T-helper 2 cell (primary cell): ENCODE data around the gene PID1.

Experiments
- DNase-seq, 5 experiments: peaks; one replicate each; pipeline versions ENCODE4 v3.0.0 to v3.0.0-alpha.2; 2012 to 2022
- total RNA-seq, 2 donors: gene quantifications; one replicate each; lab custom pipeline; 2026; lab: John Stamatoyannopoulos, UW

PID1 gene, protein sequence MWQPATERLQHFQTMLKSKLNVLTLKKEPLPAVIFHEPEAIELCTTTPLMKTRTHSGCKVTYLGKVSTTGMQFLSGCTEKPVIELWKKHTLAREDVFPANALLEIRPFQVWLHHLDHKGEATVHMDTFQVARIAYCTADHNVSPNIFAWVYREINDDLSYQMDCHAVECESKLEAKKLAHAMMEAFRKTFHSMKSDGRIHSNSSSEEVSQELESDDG
- 0 reads per million in 2 donors for total RNA-seq

DNA sequence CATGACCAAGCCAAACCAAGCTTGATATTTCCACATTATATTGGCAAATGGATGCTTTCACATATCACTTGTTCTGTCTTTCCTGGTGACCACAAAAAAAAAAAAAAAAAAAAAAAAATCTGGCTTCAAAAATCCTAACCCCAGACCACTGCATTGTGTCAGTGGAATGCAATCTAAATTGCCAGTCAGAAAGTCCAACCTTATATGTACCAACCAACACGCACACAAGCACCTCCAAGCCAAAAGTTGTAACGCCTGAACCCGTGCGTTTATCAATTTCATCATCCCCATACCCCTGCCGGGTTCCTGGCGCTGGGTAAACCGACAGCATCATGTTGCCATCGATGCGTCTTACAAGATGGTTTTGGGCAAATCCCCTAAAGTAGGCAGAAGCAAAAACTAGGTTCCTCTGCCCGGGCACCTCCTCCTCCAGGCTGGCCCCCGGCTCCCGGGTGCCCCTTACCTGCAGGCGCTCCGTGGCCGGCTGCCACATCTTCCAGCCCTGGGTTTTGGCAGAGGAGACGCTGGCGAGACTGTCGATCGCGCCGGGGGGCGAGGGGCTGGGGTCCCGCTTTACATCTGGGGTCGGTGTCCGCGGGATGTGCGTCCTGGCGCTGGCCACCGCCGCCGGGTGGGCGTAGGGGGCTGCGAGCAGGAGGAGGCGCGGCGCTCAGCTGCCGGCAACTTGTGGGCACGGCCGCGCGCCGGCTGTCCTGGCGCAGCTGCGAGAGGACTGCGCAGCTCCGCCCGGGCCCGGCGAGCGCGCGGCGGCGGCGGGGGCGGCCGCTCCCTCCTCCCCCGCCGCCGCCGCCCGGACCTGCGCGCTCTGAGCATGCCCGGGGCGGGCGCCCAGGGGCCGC lies at the start of gene PID1:
TSS of gene PID1 (minus strand) at position 737 of the 860 bp plus-strand sequence. CDS start at position 493, 244 bp downstream.
- peak in 1 of 5 experiments; percentile 3 for DNase-seq

- no peak for DNase-seq
Measured at GRCh38 chr2:229319558-229319957, 48.5 kb upstream of the PID1 start.

- DNase-seq: no peak
Measured at GRCh38 chr2:229314117-229314516, 43.0 kb upstream of the PID1 start.

GRCh38 chr2:229313591-229313990 lies 42.5 kb upstream of the PID1 start:
- no peak for DNase-seq

GRCh38 chr2:229301237-229301636 lies 30.1 kb upstream of the PID1 start:
- no peak for DNase-seq

DNA sequence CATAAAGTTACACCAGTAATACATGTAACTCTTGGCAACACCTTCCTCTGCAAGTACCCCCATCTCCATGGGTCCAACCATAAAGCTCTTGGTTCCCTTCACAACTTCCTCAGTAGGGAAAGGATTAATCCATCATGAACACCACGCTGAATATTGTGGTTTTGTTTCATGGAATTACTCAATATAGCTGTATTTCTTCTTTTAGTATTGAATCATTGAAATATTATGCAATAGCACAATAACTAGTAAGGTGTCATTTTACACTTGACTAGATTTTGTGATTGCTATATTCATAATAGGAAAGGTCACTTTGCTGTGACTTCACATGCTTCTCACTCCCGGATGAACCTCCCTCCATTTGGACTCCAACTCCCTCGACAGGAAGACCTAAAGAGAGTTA lies 29.7 kb upstream of the PID1 start:
- no peak for DNase-seq

- DNase-seq: no peak
Measured at GRCh38 chr2:229300371-229300770, 29.3 kb upstream of the PID1 start.

GRCh38 chr2:229297247-229297646 lies 26.2 kb upstream of the PID1 start:
- no peak for DNase-seq

DNA sequence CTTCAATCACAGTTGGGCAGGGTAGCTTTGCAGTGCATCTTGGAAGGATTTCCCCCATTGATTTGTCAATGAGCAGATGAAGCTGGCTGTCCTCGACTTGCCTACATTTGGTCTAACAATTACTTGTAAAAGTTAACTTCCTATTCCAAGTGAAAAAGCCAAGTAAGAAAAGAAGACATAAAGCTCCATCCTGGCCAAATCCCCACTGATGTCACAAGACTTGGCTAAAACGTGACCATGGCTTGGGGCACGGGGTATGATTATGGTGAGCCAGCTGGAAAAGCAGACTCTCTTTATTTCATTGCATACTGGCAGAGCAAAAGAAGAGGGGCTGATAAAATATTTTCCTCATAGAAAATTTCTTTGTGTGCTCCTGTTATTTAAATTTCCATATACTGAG lies 25.4 kb upstream of the PID1 start:
- DNase-seq: no peak

GRCh38 chr2:229296016-229296415 lies 24.9 kb upstream of the PID1 start:
- no peak for DNase-seq

DNA sequence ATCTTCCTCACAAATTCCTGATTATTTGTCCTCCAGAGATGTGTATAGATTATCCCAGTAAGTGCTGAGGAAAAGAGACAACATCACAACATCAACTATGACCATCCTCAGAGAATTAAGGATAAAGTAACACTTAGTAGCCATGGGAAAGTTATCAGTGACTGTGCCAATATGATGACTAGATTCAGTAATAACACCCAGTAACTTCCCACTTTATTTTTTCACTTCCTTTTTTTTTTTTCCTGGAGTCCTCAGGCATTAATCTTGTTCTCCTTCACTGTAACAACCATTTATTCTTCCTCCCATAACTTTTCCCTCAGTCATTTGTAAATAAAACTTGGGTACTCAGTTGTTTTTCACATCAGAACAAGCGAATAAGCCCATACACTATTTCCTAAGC lies 16.7 kb upstream of the PID1 start:
- no peak for DNase-seq

DNA sequence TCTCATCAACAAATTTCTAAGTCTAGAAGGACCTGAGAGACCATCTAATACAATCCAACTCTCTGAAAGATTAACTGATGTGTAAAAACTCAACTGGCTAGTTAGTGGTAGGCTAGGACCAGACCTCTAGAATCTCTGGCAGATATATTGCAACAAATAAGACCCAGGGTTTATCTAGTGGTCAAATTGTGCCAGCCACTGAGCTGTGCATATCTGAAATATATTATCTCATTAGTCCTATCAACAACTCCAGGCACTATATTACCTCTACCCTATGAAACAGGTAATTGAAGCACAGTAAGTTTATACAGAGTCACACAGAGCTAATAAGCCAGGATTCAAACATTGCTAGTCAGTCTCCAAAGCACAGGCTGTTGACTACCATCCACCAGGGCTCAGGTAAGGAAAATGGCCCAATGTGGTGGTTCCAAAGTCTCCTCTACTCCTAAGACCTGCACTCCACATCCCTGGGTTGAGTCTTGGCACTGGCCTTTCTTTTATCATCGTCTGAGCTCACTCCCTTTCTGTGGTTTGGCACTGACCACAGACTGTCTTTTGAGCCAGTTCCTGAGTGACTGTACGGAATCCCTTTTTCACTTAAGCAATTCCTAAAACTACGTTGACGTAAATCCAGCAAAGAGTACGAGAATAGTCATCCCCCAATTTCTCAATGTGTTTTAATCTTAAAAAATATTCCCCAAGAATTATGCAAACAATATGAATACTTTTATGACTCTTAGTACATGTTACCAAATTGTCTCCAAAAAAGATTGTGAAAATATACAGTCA lies 11.9 kb upstream of the PID1 start:
- no peak for DNase-seq

GRCh38 chr2:229279516-229279915 lies 8.4 kb upstream of the PID1 start:
- DNase-seq: no peak

- DNase-seq: no peak
Measured at GRCh38 chr2:229275506-229275905, 4.4 kb upstream of the PID1 start.

- DNase-seq: peak in 1 of 5 experiments; percentile 12
Measured at GRCh38 chr2:229273723-229274338, 2.7 kb upstream of the PID1 start.

DNA sequence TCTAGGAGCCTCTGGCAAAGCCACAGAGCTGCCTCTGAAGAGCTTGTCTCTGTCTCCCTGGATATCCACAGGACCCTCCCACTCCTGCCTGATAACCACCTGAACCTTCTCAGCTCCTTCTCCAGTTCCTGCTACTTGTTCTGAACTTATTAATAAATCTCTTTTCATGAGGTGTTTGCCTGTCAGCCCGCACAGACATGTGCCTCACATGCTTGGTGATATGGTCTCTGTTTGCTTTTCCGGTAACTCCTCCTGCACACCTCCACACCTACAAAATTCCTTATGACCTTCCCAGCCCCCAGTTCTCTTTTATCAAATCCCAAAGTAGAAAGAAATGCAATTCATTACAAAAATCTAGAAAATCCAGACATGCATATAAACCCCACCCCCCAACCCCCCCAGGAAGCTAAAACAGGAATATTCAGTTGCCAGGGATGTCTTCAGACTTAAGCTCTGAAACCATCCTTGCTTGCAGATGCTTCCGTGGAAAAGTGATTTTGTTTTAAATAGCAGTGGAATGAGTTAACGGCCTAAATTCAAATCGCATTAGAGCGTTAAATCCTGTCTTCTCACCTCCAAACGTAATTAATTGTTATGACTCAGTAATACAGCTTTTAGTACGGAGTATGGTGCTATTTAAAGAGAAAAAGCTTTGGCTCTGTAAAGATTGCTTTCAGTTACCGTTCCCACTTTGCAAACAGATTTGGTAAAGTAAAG lies 2.1 kb upstream of the PID1 start:
- DNase-seq: no peak

GRCh38 chr2:229269941-229270340 lies 1.1 kb downstream of the PID1 start:
- no peak for DNase-seq

DNA sequence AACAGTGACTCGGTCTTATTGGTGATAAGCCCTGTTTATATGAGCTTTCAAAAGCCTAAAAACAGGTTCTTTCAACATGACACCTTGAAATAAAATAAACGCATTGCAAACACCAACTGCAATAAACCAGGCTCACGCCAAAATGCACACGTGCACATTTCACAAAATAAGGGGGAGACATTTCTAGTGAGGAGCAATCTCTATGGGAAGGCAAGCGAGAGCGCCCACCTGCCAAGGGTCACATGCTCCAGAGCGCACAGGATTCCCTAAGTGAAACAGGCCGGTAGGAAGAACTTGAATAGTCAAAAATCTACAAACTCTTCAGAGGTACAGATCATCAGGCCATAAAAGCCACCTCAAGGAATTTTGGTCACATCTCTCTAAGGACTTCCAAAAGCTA lies 1.9 kb downstream of the PID1 start:
- DNase-seq: no peak

- DNase-seq: no peak
Measured at GRCh38 chr2:229268626-229269025, 2.5 kb downstream of the PID1 start.

GRCh38 chr2:229267080-229267479 lies 4.0 kb downstream of the PID1 start:
- DNase-seq: no peak

- DNase-seq: no peak
Measured at GRCh38 chr2:229265727-229266126, 5.4 kb downstream of the PID1 start.

DNA sequence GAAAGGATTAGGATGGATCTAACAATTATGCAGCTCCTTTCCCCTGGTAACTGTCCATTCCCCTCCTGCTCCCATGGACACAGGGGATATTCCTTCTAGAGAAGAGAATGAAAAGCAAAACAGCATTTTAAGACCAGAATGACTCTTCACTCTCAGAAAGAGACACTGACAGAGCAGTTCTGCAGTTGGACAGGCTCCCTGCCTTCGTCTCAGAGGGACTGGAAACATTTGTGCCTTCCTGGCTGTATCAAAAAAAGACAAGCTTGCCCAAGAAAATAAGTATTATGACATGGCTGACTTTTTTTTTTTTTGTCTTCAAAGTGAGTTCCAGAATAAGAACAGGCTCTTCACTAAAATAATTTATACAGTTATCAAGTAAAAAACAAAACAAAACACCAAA lies 9.5 kb downstream of the PID1 start:
- no peak for DNase-seq
